HCT116 (cell line): Measurements from ENCODE around the gene CDK19. TPM values are rescaled to one million over a fixed set of nuclear protein-coding genes. Genes with fewer than 3 reads are reported as not detected.

Source experiments
- ATAC-seq: fragments of 200-7000 bp; cut with Tn5 transposase; 2 replicates; pipeline ENCODE4 v1.9.1; 2020; ENCODE audit warnings: mild to moderate bottlenecking, moderate library complexity
- BruUV-seq: library from RNA; stranded (reverse); fragments of 400-500 nt; replicated peaks from 2 replicates; lab custom pipeline; 2021; lab: Mats Ljungman, UMichigan
- CTCF ChIA-PET: fragments of 300-600 bp; sonication (Branson Sonifier 250); formaldehyde crosslinking; loops from one replicate; lab custom pipeline; 2021; ENCODE audit warnings: antibody characterized with exemption; lab: Charles Lee
- POLR2A ChIA-PET: fragments of 300-600, 350-600 bp; sonication (Branson Sonifier 250); formaldehyde crosslinking; loops from one replicate; lab custom pipeline; 2021; ENCODE audit warnings: antibody characterized with exemption; lab: Charles Lee
- RAD21 ChIA-PET, 2 experiments: fragments of 300-600 bp; sonication (Branson Sonifier 250); formaldehyde crosslinking; loops; one replicate each; lab custom pipeline; 2023; ENCODE audit warnings: low total read pairs in 2 of 2; ENCODE audit not compliant: uncharacterized antibody in 2 of 2, unreplicated experiment in 2 of 2, low non-redundant PET in 1 of 2; lab: Charles Lee
- DNase-seq: peaks from one replicate; pipeline ENCODE4 v3.0.0-alpha.2; 2010; ENCODE audit warnings: low read depth, low spot score
- H2AFZ ChIP-seq: fragments of 200-600 bp; shearing (Covaris generic), sonication (generic); 2 replicates; pipeline ENCODE4 v1.6.1; 2017; ENCODE audit warnings: low read depth, mixed run types, mixed read lengths, antibody characterized with exemption, low read length; ENCODE audit not compliant: poor library complexity, severe bottlenecking
- H3K27ac ChIP-seq: 2 replicates; pipeline ENCODE4 v1.5.1; 2012; ENCODE audit warnings: low read depth, low read length
- H3K27me3 ChIP-seq: fragments of 200-600 bp; sonication (generic); 2 replicates; pipeline ENCODE4 v1.6.1; 2016; ENCODE audit warnings: mixed run types, low read length, mixed read lengths; ENCODE audit not compliant: insufficient read depth
- H3K36me3 ChIP-seq, 2 experiments: fragments of 200-500 bp in 1 of 2; fragments of 200-600 bp in 1 of 2; sonication (Bioruptor generic) in 1 of 2; sonication (generic) in 1 of 2; 2 replicates each; pipeline versions ENCODE4 v1.5.1 to v1.6.1; 2014 to 2016; ENCODE audit warnings: low read length in 2 of 2, inconsistent platforms in 1 of 2, mixed read lengths in 1 of 2, mixed run types in 1 of 2; ENCODE audit not compliant: insufficient read depth in 2 of 2, control insufficient read depth in 1 of 2
- H3K4me1 ChIP-seq, 2 experiments: fragments of 200-600 bp in 1 of 2; sonication (generic) in 1 of 2; 2 replicates each; pipeline versions ENCODE4 v1.5.1 to v1.6.1; 2012 to 2017; ENCODE audit warnings: low read length in 2 of 2, inconsistent platforms in 1 of 2, mild to moderate bottlenecking in 1 of 2, mixed read lengths in 1 of 2, mixed run types in 1 of 2, moderate library complexity in 1 of 2; ENCODE audit not compliant: insufficient read depth in 2 of 2, control insufficient read depth in 1 of 2
- H3K4me2 ChIP-seq: fragments of 200-600 bp; sonication (generic); 2 replicates; pipeline ENCODE4 v1.6.1; 2017; ENCODE audit warnings: mixed run types, low read length, mixed read lengths
- H3K4me3 ChIP-seq, 2 experiments: fragments of 200-600 bp in 1 of 2; sonication (generic) in 1 of 2; replicated peaks in 1 of 2; 2 replicates each; pipeline ENCODE4 v1.5.1; 2011 to 2016; ENCODE audit warnings: low read length in 2 of 2, control low read depth in 1 of 2, low read depth in 1 of 2, mild to moderate bottlenecking in 1 of 2, mixed read lengths in 1 of 2, mixed run types in 1 of 2
- H3K79me2 ChIP-seq: fragments of 200-600 bp; sonication (generic); 2 replicates; pipeline ENCODE4 v1.6.1; 2017; ENCODE audit warnings: mild to moderate bottlenecking, mixed run types, low read length, moderate library complexity, mixed read lengths; ENCODE audit not compliant: insufficient read depth
- H3K9ac ChIP-seq: fragments of 200-600 bp; sonication (generic); 2 replicates; pipeline ENCODE4 v1.6.1; 2016; ENCODE audit warnings: low read length, mixed read lengths
- H3K9me2 ChIP-seq: fragments of 200-600 bp; sonication (generic), shearing (Covaris generic); 2 replicates; pipeline ENCODE4 v1.6.1; 2017; ENCODE audit warnings: mixed run types, mild to moderate bottlenecking, moderate library complexity; ENCODE audit not compliant: insufficient read depth
- H3K9me3 ChIP-seq, 2 experiments: fragments of 200-500 bp in 1 of 2; fragments of 200-600 bp in 1 of 2; sonication (Bioruptor generic) in 1 of 2; sonication (generic) in 1 of 2; 2 replicates each; pipeline ENCODE4 v1.6.1; 2014 to 2017; ENCODE audit warnings: low read length in 2 of 2, mixed read lengths in 2 of 2, inconsistent platforms in 1 of 2, low read depth in 1 of 2, mild to moderate bottlenecking in 1 of 2, mixed run types in 1 of 2, moderate library complexity in 1 of 2; ENCODE audit not compliant: control insufficient read depth in 1 of 2, insufficient read depth in 1 of 2
- H4K20me1 ChIP-seq: fragments of 200-600 bp; sonication (generic), shearing (Covaris generic); 2 replicates; pipeline ENCODE4 v1.6.1; 2017; ENCODE audit warnings: mixed run types, mild to moderate bottlenecking, moderate library complexity; ENCODE audit not compliant: insufficient read depth
- CEBPB ChIP-seq: IDR thresholded peaks from 2 replicates; pipeline ENCODE4 v1.6.1; 2012; ENCODE audit warnings: low read depth
- ELF1 ChIP-seq: IDR thresholded peaks from 2 replicates; pipeline ENCODE4 v1.6.1; 2012; ENCODE audit warnings: low read depth, borderline replicate concordance
- EZH2 ChIP-seq: fragments of 200-600 bp; sonication (generic); IDR thresholded peaks from 2 replicates; pipeline ENCODE4 v1.6.1; 2017; ENCODE audit warnings: antibody characterized with exemption, mixed run types
- FOSL1 ChIP-seq: IDR thresholded peaks from 2 replicates; pipeline ENCODE4 v1.6.1; 2012; ENCODE audit warnings: low read depth
- POLR2AphosphoS5 ChIP-seq: IDR thresholded peaks from 2 replicates; pipeline ENCODE4 v1.6.1; 2011; ENCODE audit warnings: mild to moderate bottlenecking, low read depth, low read length, moderate library complexity
- RAD21 ChIP-seq: IDR thresholded peaks from 2 replicates; pipeline ENCODE4 v1.6.1; 2012; ENCODE audit warnings: low read depth, mild to moderate bottlenecking
- SIN3A ChIP-seq: IDR thresholded peaks from 2 replicates; pipeline ENCODE4 v1.6.1; 2012; ENCODE audit warnings: low read depth
- SP1 ChIP-seq: IDR thresholded peaks from 2 replicates; pipeline ENCODE4 v1.6.1; 2012; ENCODE audit warnings: low read depth
- TCF7L2 ChIP-seq: IDR thresholded peaks from 2 replicates; pipeline ENCODE4 v1.7.0; 2011; ENCODE audit warnings: borderline replicate concordance, inconsistent platforms; ENCODE audit not compliant: insufficient read depth, insufficient read length; ENCODE audit errors: extremely low read depth
- intact Hi-C: fragments of 100-400 bp; cut with micrococcal nuclease; formaldehyde crosslinking; loops from 2 replicates; pipeline ENCODE4 v1.10.0; 2022
- total RNA-seq: library from RNA; stranded (reverse); gene quantifications from one replicate; pipeline ENCODE4 v1.2.1, GENCODE V29; 2021; ENCODE audit not compliant: unreplicated experiment
- TF ChIP-seq, protein P1 (sequence below): IDR thresholded peaks from 2 replicates; pipeline ENCODE4 v1.6.1; 2012; ENCODE audit warnings: low read depth

Gene CDK19
- total RNA-seq, 1 experiment from 2014 or later, result 20.0 TPM

DNA sequence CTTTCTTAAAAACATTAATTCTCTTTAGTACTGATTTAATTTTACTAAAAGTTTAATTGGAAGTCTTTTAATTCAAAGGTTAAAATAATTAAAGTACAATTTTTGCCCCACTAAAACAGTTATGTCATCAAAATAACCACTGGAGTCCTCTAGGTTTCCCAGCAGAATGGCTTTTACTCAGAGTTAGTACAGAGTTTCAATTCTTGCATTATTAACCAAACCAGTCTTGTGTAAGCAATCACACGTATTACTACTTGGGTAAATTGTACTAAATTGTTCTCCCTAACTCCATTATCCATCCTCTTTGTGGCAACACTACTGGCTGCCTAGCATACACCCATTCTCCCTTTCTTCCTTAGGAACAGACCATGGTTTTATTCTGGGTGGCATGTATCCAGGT, 36.9 kb downstream of the CDK19 start:
- Histone ChIP-seq H3K9me2 (no peaks in the 10 kb centered on the region), H3K36me3 (no peaks in the 10 kb centered on the region), H4K20me1 (no peaks in the 10 kb centered on the region), H3K27me3 (no peaks in the 10 kb centered on the region), H3K4me1 (no peaks in the 10 kb centered on the region), H3K4me2 (no peak overlapping the region), H2AFZ (no peak overlapping the region)
- ATAC-seq (no peak), DNase-seq (no peak)
- no TSS peak for BruUV-seq
- POLR2A ChIA-PET, result no interaction called here
- TF ChIP-seq ELF1, result no peak
- TF ChIP-seq EZH2, result no peak
- TF ChIP-seq RAD21, result no peak
- TF ChIP-seq CEBPB, result no peak
- TF ChIP-seq FOSL1, result no peak
- no peak for TF ChIP-seq SP1
- no peak for TF ChIP-seq POLR2AphosphoS5
- no peak for TF ChIP-seq SIN3A
- TF ChIP-seq, protein P1, sequence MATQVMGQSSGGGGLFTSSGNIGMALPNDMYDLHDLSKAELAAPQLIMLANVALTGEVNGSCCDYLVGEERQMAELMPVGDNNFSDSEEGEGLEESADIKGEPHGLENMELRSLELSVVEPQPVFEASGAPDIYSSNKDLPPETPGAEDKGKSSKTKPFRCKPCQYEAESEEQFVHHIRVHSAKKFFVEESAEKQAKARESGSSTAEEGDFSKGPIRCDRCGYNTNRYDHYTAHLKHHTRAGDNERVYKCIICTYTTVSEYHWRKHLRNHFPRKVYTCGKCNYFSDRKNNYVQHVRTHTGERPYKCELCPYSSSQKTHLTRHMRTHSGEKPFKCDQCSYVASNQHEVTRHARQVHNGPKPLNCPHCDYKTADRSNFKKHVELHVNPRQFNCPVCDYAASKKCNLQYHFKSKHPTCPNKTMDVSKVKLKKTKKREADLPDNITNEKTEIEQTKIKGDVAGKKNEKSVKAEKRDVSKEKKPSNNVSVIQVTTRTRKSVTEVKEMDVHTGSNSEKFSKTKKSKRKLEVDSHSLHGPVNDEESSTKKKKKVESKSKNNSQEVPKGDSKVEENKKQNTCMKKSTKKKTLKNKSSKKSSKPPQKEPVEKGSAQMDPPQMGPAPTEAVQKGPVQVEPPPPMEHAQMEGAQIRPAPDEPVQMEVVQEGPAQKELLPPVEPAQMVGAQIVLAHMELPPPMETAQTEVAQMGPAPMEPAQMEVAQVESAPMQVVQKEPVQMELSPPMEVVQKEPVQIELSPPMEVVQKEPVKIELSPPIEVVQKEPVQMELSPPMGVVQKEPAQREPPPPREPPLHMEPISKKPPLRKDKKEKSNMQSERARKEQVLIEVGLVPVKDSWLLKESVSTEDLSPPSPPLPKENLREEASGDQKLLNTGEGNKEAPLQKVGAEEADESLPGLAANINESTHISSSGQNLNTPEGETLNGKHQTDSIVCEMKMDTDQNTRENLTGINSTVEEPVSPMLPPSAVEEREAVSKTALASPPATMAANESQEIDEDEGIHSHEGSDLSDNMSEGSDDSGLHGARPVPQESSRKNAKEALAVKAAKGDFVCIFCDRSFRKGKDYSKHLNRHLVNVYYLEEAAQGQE, result no peak
- TF ChIP-seq TCF7L2, result no peak
- TF ChIP-seq, all 23 proteins: peak for 0
- intact Hi-C loops, result no loop called here
- RAD21 ChIA-PET, result no interaction called here
- CTCF ChIA-PET, result no interaction called here
- no peaks in the 10 kb centered on the region for H3K79me2 ChIP-seq
- H3K4me3 ChIP-seq, result no peak overlapping the region
- H3K27ac ChIP-seq, result no peak overlapping the region
- no peaks in the 10 kb centered on the region for H3K9me3 ChIP-seq
- H3K9ac ChIP-seq, result no peak overlapping the region
